GM23248 (cell line): ENCODE measurements around the gene TOP2A.

ENCODE experiments used
- EZH2 ChIP-seq: fragments of 200-600 bp; sonication (generic); IDR thresholded peaks from 2 replicates; pipeline ENCODE4 v1.6.1; 2018; ENCODE audit warnings: antibody characterized with exemption, mild to moderate bottlenecking; ENCODE audit not compliant: insufficient read depth, poor library complexity, severe bottlenecking
- EZH2phosphoT487 ChIP-seq: fragments of 200-600 bp; sonication (generic); IDR thresholded peaks from 2 replicates; pipeline ENCODE4 v1.6.1; 2018; ENCODE audit warnings: antibody characterized with exemption, moderate library complexity, mild to moderate bottlenecking, low read depth; ENCODE audit not compliant: insufficient read depth

GRCh38 chr17:40352779-40353394 is 64.8 kb downstream of the TOP2A start:
- TF ChIP-seq EZH2phosphoT487 (no peak), EZH2 (no peak)
